Activated CD4-positive, alpha-beta T cell treated with anti-CD3 and anti-CD28 coated beads, Interleukin-2, amount 50 U/mL, for 4 hours (primary cell): ENCODE measurements around the gene KIAA1328.
"Not testable (repeated sequence)": the region's sequence is repeated elsewhere in the genome, so short reads cannot be mapped to it uniquely, and the experiment has no call there.

Experiments
- DNase-seq, 2 experiments: peaks; one replicate each; pipeline ENCODE4 v3.0.0-alpha.2; 2020

The KIAA1328 gene

DNA sequence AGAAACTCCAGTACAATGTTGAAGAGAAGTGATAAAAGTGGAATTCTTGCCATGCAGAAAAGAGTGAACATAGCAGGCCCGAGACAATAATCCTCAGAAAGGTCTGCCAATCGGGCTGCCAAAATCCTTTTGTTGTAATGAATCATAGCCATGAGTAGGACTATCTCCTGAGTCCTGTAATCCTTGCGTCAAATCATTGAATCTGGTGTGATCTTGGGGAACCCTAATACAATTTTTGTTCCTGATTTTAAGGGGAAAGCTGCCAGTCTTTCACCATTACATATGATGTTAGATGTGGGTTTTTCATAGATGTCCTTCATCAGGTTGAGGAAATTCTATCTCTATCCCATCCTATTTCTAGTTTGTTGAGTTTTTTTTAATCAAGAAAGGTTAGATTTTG is 2.4 kb upstream of the KIAA1328 start:
- DNase-seq: no peak

DNA sequence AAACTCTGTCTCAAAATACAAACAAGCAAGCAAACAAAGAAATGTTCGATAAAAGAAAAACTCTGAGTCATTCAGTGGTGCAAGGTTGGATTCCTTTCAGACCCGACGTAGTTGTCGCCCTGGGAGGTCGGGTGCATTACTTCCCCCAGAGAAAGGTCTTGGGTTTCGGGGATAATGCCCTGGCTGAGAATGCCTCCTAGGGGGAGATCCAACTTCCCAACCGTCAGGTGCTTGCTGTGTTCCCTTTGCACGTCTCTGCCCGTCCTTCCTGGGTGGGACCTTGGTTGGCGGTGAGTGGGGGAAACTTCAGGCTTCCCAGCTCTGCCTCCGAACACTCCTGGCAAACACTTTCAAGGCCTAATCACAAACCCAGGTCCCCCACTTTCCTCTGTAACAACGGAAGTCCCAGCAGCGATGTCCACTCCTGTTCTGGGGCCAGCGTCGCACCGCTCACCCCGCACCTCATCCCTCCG is 734 bp upstream of the KIAA1328 start:
- peak; percentile 0 to 3 for DNase-seq

DNA sequence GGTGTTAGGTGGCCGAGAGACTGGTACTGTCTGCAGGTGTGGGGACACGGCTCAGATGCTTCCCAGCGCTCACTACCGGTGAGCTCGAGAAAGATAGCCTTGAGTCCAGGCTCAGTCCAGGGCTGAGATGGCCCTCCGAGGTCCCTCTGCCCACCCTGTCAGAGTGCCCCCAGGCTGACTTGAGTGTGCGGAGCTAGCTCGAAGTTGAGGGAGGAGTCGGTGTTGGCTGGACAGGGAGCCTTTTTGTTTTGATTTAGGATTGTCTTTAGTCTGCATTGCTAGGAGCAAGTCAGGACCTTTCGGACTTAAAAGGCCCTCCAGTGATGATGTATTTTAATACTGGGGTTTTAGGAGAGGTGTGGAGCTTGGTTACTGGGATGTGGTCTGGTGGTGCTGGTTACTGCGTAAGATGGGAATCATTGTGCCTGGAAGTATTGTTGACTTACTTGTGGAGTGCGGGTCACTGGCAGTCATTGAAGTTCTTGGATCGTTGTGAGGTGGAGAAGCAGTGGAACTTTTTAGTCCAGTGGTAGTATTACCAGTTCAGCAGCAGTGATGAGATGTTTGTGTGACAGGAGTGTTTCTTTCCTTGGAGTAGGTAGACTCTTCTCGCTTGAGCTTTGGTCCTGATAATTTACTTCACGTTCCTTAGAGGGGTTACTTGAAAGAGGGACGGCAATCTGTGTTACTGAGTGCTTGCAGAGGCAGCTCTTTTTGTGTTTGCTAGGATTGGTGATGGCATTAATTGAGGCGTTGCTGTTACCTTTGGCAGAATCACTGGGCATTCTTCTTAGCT is 633 bp downstream of the KIAA1328 start:
- DNase-seq: no peak

DNA sequence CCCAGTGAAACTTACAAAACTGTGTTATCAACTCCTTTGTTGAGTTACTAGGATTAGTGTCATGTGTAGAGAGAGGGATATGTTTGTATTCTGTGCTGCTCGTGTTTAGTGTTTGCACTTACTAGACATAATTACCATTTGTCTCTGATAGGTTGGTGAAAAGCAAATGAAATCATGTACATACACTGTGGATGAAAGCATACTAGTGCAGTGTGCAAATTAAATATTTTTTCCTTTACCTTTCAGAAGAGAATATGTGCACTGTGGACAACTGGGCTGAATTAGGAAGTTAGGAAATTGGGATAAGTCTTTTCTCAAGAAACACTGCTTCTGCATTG is 1.2 kb downstream of the KIAA1328 start:
- DNase-seq: no peak

DNA sequence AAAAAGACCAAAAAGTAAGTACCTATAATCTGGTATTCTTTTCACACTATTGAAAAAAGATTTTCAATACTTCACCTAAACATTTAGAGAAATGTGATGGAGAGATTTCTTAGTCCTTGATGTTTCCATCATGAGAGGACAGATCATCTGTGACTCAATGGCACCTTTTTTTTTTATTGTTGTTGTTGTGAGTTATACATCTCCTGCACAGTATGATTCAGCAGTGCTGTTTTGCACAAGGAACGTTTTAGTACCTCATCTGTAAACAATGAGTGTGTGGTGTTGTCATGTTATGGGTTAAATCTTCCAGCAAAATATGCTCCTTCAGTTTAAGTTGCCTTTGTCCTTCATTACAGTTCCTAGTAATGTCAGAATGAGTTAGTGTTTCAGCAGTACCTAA is 2.2 kb downstream of the KIAA1328 start:
- DNase-seq: no peak

DNA sequence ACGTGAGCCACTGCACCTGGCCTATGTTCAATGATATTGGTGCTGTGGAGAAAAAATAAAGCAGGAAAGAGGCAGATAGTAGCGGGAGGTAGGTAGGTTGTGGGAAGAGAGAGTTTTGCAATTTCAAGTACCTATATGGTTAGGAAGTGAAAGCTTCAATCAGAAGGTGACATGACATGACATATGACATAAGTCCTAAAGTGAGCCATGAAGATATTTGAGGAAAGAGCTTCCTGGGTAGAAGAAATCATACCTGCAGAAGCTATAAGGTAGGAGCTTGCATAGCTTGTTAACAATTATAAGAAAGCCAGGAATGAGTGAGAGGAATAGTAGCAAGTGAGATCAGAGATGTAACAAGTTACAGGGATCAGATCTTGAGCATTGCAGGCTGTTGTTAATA is 4.2 kb downstream of the KIAA1328 start:
- no peak for DNase-seq

DNA sequence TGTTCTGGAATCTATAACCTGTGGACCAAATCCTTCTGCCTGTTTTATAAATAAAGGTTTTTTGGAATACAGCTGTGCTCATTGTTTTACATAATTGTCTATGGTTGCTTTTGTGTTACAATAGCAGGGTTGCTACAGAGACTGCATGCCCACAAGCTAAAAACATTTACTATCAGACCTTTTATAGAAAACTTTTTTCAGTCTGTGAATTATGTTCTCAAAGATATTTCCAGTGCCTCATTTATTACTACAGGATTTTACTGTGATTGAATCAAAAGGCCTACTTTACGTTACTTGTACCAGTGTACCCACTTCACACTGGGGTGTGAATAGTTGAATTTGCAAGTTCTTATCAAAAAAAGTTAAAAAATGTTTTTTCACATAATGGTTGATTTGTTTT is 7.0 kb downstream of the KIAA1328 start:
- DNase-seq: no peak

DNA sequence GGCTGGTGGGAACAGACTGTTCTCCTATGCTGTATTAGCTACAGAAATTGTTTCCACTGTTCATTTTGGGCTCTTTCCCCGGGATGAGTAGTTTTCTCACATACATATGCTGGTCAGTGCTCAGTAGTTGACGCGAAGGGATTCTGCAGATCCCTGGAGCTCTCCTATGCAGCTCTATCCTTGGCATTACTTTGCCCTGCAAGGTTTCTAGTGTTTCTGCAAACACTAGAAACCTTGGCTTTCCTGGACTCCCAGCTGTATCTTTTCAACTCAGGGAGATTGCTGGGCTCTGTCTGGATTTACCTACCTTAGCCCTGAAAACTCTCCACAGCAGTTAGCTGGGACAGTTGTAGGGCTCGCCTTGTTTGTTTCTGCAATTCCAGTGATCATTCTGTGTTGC is 10.9 kb downstream of the KIAA1328 start:
- DNase-seq: no peak

DNA sequence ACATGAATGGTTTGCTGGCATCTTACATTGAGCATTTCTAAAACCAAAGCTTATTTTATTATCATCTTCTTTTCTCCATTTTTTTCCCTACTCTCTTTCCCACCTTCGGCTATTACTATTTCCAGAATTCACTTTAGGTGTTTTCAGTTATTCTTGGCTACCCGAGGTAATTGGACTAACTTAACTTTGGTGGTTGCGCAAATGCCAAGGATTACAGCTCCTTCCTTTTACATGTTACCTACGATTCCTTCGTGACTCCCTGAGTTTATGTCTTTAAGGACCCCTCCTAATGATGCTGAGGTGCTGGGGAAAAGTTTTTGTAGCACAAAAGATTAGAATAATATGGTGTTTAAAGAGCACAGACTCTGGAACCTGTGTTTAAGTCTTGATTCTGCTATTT is 14.3 kb downstream of the KIAA1328 start:
- DNase-seq: no peak

DNA sequence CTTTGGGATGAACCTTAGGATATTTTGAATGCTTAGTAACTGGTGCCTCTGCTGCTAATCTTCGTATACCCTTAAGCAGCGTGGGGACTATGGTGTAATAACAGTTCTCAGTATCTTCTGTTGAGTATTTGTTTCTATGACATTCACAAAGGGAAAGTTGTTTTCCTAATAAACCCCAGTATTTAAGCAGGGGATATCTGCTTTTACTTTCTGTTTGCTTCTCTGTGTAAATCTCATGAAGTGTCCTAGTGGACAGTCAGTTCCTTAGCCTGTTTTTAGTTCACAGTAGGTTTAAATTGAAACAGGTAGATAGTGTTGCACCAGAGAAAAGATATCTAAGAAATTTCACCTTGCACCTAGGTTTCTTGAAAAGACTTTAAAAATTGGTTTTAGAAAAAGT is 14.9 kb downstream of the KIAA1328 start:
- no peak for DNase-seq

DNA sequence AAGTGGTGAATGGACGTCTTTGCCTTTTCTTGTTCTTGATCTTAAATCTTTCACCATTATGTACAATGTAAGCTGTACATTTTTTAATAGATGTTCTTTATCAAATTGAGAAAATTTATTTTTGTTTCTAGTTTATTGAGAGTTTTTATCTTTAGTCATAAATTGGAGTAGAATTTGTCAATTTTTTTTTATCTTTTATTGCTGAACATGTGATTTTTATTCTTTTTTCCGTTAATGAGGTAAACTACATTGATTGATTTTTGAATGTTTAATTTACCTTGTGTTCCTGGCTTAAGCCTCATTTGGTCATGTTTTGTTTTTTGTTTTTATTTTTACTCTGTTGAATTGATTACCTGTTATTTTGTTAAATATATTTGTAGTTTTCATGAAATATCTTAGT is 19.7 kb downstream of the KIAA1328 start:
- DNase-seq: no peak

DNA sequence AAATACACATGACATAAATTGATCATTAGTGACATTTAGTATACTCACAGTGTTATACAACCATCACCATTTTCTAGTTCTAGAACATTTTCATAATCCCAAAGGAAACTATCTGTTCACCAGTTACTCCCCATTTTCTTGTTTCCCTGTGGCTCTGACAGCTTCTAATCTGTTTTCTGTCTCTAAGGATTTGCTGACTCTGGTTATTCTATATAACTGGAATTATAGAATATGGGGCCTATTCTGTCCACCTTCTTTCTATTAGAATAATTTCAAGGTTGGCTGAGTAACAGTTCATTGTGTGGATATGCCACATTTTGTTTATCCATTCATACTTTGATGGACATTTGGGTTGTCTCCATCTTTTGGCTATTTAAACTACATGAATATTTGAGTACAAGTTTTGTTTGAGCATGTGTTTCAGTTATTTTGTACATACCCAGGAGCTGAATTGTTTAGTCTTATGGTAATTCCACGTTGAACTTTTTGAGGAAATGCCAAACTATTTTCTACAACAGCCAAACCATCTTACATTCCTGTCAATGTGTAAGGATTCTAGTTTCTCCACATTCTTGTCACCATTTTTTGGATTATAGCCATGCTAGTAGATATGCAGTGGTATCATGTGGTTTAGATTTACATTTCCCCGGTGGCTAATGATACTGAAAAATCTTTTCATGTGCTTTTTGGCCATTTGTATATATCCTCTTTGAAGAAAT is 20.5 kb downstream of the KIAA1328 start:
- DNase-seq: no peak

DNA sequence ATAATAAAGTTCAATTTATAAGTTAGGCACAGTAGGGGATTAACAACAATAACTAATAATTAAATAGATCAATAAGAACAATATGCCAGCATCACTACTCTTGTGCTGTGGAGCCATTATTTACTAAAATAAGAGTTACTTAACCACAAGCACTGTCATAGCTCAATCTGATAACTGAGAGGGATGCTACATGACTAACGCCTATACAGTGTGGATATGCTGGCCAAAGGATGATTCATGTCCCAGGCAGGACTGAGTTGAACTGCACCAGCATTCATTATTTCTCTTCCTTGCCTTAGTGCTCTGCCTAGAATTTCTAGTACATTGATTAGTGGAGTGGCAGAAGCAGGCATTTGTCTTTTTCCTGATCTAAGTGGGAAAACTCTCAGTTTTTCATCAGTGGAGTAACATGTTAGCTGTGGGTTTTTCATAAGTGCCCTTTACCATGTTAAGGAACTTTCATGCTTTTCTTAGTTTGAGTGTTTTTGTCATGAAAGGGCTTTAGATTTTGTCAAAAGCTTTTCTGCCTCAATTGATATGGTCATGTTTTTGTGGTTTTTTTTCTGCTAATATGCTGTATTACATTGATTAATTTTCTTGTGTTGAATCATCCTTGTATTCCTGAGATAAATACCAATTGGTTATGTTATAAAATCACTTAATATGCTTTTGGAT is 21.7 kb downstream of the KIAA1328 start:
- no peak for DNase-seq

DNA sequence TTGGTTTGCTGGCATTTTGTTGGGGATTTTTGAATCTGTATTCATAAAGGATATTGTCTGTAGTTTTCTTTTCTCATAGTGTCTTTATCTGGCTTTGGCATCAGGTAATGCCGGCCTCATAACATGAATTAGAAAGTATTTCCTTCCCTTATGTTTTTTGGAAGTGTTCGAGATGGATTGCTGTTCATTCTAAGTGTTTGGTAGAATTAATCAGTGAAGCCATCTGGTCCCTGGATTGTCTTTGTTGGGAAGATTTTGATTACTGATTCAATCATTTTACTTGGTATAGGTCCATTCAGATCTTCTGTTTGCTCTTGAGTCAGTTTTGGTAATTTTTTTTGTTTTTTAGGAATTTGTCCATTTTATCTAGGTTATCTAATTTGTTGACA is 22.3 kb downstream of the KIAA1328 start:
- DNase-seq: no peak

DNA sequence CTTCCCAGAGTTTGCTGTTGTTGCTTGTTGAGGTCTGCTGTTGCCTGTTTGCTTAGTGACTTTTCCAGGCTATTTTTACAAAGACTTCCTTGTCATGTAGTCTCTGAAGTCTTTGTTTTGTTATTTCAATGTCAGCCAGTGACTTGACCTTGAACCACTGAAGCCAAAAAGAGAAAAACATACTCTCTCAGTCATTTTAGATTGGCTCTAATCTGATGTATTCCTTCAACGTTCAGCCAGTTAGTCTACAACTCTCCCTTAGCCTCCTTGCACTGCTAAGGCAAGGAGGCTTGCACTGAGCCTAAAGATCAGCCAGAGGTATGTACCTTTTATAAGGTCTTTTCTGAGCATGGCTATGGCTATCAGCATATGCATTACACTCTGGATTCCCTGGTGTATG is 27.9 kb downstream of the KIAA1328 start:
- DNase-seq: no peak

DNA sequence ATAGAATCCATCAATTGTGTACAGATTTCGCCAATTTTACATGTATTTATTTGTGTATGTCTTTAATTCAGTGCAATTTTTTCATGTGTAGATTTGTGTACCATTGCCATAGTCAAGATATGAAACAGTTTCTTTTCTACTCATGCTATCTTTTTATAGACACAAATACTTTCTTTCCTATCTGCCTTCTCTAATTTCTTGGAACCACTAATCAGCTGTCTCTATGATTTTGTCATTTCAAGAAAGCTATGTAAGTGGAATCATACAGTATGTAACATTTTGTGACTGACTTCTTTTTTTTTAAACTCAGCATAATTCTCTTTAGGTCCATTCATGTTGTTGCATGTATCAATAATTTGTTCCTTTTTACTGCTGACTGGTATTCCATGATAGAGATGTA is 33.3 kb downstream of the KIAA1328 start:
- no peak for DNase-seq

DNA sequence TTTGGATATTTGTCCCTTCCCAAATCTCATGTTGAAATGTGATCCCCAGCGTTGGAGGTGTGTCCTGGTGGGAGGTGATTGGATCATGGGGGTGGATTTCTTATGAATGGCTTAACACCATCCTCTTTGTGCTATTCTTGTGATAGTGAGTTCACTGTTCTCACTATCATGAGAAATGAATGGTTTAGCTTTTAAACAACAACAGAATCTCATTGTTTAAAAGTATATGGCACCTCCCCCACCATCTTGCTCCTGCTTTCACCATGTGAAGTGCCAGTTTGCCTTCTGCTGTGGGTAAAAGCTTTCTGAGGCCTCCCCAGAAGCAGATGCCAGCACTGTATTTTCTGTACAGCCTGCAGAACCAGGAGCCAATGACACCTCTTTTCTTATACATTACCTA is 38.1 kb downstream of the KIAA1328 start:
- DNase-seq: no peak

DNA sequence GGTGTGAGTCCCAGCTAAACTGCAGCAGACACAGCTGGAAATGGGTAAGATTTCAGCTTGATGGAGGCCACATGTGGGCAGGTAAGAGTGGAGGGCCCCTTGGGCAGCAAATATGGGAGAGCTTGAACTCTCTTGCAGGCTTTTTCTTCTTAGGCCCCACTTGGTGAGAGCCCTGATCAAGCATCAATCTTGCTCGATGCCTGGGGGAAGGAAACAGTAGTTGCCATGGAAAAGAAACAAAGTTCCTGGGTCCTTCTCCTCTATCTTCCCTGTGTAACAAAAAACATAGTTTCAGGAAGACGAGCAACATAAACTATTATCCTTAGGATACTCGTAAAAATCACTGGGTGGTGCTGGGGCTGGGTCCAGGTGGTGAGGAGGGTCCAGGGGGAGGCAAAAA is 42.9 kb downstream of the KIAA1328 start:
- no peak for DNase-seq

DNA sequence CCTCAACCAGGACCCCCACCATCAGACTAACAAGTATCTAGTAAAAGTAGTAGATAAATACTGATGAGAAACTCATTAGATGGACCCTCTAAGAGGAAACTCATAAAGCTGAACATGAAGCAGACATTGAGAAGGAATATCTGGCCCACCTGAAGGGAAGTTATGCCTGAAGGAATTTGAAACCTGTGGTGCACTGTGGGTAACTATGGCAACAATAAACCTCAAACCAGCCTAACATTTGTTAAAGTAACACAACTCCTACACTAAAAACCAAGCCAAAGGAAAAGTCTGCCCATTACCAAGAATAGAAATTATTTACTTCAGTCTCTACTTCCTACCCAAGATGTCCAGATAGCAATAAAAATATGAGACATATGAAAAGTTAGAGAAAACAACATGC is 43.4 kb downstream of the KIAA1328 start:
- DNase-seq: no peak

DNA sequence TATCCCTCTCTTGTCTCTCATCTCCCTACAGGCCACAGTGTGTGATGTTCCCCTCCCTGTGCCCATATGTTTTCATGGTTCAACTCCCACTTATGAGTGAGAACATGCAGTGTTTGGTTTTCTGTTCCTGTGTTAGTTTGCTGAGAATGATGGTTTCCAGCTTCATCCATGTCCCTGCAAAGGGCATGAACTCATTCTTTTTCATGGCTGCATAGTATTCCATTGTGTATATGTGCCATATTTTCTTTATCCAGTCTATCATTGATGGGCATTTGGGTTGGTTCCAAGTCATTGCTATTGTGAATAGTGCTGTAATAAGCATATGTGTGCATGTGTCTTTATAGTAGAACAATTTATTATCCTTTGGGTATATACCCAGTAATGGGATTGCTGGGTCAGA is 44.9 kb downstream of the KIAA1328 start:
- not testable (repeated sequence) for DNase-seq

DNA sequence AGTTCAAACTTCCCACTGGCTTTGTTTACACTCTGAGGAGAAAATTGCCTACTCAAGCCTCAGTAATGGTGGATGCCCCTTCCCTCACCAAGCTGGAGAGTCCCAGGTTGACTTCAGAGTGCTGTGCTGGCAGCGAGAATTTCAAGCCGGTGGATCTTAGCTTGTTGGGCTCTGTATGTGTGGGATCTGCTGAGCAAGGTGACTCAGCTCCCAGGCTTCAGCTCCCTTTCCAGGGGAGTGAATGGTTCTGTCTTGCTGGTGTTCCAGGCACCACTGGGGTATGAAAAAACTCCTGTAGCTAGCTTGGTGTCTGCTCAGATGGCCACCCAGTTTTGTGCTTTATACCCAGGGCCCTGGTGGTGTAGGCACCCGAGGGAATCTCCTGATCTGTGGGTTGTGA is 50.9 kb downstream of the KIAA1328 start:
- not testable (repeated sequence) for DNase-seq

DNA sequence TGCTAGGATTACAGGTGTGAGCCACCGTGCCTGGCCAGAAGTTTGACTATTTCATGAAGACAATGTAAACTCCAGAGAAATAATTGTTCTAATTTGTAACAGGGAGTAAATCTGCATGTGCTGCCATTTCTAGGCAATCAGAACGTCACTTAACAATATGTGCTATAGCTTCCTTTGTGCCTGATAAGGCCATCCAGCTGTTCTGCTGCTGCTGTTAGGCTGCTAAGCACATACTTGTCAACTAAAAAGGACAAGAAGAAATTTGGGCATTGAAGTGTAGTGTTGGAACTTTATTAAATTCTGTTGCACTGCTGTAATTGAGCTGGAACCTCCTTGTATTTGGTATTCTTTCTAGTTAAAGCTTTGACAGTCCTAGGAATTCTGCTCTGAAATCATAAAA is 57.1 kb downstream of the KIAA1328 start:
- DNase-seq: no peak

DNA sequence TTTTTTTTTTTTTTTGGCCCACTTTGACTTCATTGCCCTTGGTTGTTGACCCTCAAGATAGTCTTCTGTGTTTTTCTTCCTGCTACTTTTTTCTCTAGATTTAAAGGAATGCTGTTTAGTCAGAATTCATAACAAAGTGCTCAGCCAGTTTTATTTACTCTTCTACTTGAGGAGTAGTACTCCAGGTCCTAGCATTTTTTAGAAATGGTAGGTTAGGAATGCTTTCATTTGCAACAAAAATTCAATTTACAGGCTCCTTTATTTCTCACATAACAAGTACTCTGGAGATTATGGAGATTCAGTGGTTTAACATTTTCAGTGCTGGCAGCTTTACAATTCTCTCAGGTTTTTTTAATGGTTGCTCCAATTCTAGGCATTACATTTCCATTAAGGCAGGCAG is 58.2 kb downstream of the KIAA1328 start:
- DNase-seq: no peak

DNA sequence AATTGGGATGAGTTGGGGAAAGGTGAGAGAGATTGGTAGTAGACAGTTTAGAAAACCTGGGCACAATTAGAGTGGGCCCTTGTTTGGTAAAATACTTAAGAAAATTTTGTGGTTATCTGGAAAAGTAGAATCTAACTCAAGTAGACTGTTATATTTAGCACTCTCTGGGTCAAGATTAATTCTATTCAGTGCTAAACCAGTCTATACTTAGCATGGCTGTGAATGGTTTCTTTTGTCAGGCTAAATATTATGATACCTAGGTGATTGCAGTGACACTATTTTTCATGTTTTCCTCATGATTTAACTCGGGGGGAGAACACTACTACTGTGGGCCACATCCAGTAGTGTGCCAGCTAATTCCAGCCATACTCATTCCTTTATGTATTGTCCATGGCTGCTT is 58.9 kb downstream of the KIAA1328 start:
- DNase-seq: no peak
